DMS 273 (cell line): ENCODE results near the gene RNF111.

ENCODE experiments used
- DNase-seq: peaks from one replicate; lab custom pipeline; 2025; ENCODE audit not compliant: unreplicated experiment; lab: John Stamatoyannopoulos, UW

Gene RNF111

GRCh38 chr15:59131456-59131855 lies 144.0 kb downstream of the RNF111 start:
- no peak for DNase-seq

GRCh38 chr15:59131969-59132562 lies 144.6 kb downstream of the RNF111 start:
- DNase-seq, result no peak

GRCh38 chr15:59133929-59134427 lies 146.5 kb downstream of the RNF111 start:
- DNase-seq, result no peak

GRCh38 chr15:59137566-59137965 lies 150.1 kb downstream of the RNF111 start:
- no peak for DNase-seq

GRCh38 chr15:59138243-59138642 lies 150.8 kb downstream of the RNF111 start:
- peak; percentile 74 for DNase-seq

GRCh38 chr15:59140422-59141226 lies 153.2 kb downstream of the RNF111 start:
- DNase-seq, result no peak

- DNase-seq, result no peak
Measured at GRCh38 chr15:59143281-59143680, 155.8 kb downstream of the RNF111 start.

- DNase-seq, result peak; percentile 21
Measured at GRCh38 chr15:59144594-59144993, 157.1 kb downstream of the RNF111 start.
